GM21515 (cell line): ENCODE results near the gene ORAI3.

ENCODE experiments used
- ATAC-seq: cut with Tn5 transposase; IDR thresholded peaks from one replicate; pipeline ENCODE4 v1.9.1; 2021; ENCODE audit not compliant: unreplicated experiment

The ORAI3 gene

DNA sequence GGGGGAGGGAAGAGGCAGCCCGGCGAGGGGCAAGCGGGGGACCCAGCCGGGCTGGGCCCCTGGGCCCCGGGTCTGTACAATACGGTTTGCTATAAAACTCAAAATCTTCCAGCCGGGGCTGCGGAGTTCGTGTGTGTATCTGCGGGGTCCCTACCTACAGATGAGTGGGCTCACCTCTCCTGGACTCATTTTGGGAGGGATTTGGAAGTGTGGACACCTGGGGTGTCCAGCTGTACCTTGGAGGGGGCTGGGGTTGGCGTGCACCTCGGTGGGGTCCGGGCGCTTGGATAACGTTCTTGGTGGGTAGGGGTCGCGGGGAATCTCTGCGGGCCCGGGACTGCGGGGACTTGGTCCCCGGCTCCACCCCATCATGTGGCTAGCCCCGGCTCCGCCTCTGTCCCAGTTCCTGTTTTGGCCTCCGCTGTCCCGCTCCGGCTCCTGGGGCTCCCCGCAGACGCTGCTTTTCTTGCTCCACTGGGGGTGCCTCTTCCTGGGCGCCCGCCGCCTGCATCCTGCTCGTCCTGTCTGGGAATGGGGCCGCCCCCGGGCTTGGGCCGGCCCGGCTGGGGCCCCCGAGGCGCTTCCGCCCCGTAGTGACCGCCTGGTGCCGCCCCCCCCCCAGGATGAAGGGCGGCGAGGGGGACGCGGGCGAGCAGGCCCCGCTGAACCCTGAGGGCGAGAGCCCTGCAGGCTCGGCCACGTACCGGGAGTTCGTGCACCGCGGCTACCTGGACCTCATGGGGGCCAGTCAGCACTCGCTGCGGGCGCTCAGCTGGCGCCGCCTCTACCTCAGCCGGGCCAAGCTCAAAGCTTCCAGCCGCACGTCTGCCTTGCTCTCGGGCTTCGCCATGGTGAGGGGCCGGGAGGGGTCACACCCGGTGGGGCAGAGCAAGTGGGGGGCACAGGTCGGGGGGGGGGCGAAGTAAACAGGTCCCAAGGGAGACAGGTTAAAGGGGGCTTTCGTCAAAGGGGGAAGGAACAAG is at the start of gene ORAI3:
ORAI3 (plus strand) TSS at position 402 of the 983 bp plus-strand sequence; CDS start at position 624, 222 bp downstream.
- peak; percentile 45 for ATAC-seq

DNA sequence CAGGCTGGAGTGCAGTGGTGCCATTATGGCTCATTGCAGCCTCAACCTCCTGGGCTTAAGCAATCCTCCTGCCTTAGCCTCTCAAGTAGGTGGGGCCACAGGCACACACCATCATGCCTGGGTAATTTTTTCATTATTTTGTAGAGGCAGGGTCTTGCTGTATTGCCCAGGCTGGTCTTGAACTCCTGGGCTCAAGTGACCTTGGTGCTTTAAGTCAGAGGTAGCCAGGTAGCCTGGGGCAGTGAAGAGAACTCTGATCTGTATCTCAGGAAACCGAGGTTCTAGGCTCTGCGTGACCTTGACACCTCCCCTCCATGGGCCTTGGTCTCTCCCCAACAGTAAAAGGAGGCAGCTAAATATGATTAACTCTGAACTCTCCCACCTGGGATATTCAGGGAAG is 49.1 kb upstream of the ORAI3 start:
- no peak for ATAC-seq

DNA sequence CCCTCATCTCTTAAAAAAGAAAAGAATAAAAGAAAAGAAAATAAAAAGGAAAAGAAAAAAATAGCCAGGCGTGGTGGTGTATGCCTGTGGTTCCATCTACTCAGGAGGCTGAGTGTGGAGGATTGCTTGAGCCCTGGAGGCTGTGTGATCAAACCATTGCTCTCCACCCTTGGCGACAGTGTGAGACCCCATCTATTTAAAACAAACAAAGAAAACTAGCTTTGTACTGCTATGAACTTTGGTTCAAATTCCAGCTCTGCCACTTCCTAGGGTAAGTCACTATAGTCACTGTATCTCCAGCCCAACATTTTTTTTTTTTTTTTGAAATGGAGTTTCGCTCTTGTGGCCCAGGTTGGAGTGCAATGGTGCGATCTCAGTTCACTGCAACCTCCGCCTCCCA is 48.3 kb upstream of the ORAI3 start:
- no peak for ATAC-seq

DNA sequence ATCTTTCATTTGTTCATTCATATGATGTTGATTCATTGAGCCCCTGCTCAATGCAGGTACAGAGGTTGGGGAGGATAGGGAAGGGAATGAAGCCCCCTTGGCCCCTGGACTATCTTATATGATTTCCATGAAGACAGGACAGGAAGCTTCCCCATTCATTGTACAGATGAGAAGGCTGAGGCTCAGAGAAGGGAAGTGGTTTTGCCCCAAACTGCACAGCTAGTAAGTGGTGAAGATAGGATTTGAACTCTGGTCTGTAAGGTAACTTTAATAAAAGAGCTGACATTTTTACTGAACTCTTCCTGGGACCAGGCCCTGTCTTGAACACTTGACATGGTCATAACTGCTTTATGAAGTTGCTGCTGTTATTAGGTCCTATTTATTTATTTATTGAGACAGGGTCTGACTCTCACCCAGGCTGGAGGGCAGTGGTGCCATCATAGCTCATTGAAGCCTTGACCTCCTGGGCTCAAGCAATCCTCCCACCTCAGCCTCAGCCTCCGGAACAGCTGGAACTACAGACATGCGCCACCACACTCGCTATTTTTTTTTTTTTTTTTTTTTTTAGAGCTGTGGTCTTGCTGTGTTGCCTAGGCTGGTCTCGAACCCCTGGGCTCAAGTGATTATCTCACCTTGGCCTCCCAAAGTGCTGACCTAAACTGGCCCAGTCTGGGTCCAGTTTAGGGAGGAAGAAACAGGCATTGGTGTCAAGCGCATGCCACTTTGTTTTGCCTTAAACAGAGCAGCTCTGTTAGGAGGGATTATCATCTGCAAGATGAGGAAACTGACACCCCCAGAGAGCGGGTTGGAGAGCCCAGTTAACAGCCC is 47.5 kb upstream of the ORAI3 start:
- no peak for ATAC-seq

DNA sequence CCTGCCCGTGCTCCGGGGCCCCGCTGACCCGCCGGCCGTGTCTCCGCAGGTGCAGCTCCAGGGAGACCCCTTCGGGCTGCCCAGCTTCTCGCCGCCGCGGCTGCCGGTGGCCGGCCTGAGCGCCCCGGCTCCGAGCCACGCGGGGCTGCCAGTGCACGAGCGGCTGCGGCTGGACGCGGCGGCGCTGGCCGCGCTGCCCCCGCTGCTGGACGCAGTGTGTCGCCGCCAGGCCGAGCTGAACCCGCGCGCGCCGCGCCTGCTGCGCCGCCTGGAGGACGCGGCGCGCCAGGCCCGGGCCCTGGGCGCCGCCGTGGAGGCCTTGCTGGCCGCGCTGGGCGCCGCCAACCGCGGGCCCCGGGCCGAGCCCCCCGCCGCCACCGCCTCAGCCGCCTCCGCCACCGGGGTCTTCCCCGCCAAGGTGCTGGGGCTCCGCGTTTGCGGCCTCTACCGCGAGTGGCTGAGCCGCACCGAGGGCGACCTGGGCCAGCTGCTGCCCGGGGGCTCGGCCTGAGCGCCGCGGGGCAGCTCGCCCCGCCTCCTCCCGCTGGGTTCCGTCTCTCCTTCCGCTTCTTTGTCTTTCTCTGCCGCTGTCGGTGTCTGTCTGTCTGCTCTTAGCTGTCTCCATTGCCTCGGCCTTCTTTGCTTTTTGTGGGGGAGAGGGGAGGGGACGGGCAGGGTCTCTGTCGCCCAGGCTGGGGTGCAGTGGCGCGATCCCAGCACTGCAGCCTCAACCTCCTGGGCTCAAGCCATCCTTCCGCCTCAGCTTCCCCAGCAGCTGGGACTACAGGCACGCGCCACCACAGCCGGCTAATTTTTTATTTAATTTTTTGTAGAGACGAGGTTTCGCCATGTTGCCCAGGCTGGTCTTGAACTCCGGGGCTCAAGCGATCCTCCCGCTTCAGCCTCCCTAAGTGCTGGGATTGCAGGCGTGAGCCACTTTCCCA is 46.6 kb upstream of the ORAI3 start:
- no peak for ATAC-seq

DNA sequence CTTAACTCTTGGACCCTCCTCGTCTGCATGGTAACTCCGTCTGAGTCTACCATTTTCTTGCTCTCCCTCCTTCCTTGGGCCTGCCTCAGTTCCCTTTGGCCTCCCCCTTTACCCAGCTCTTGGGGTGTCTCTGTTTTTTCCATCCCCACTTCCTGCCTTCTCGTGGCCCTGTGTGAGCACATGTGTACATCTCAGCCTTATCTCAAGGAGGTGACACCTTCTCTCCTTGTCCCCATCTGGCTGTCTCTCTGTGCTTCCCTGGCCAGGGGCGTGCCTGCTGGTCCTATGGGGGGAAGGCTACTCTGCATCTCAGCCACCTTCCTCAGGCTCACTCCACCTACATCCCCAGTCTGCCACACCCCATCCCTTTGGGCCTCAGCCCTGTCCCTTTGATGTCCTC is 45.9 kb upstream of the ORAI3 start:
- ATAC-seq, result no peak

DNA sequence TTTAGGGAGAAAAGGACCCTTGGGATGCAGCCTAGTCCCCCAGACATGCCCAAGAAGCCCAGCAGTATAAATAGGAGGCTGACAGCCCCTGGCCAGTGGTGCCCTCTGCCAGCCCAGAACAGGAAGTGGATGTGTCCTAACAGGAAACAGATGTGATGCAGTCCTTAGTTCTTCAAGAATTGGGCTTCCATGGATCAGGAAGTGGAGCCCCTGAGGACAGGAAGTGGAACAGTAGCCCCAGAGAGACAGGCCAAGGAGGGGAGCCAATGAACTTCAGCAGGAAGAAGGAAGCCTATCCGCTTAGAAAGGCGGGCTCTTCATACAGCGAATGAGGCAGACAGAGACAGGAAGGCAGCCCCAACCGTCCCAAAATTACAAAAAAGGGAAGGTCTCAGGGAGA is 45.3 kb upstream of the ORAI3 start:
- ATAC-seq, result no peak

DNA sequence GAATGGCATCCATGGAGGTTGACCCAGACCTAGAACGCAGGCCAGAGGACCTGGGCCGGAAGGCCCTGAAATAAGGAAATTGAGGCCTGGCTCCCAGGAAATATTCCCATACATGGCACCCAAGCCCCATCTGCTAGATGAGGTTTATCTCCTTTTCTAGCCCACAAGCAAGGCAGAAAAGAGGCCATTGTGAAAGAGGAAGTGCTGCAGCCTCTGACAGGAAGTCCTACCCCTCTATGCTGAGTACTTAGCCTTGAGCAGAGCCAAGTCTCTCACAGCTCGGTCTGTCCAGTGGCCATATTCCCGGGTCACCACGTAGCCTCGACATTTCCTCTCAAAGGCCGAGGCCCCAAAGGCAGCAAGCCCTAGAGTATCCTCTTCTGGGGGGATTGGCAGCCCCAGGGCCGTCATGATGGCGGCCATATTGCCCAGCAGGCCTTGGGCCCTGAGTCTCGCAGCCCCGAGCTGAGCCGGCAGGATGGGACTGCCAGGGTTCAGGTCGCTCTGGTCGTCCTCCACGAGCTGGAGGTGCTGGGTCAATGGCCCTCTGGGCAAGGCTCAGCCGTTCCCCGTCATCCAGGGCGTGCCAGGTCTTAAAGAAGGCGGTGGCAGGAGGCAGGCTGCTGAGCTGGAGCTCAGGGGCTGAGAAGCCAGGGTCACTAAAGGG is 44.6 kb upstream of the ORAI3 start:
- ATAC-seq, result no peak

DNA sequence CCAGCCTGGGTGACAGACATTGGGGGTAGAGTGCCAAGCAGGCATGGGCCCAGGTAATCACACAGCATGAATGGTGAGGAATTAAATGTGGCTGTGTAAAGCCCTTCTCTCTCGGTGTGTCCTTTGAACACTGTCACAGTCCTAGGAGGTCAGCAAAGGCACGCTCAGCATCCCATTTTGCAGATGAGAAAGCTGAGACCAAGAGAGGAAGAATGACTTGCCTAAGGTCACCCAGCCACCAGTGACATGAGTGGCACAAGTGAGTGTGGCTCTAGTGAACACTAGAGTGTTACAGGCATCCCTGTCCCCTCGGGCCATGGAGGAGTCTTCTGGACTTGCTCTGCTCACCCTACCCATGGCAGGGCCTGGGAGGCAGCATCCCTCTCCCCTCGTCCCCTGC is 41.8 kb upstream of the ORAI3 start:
- ATAC-seq, result no peak

DNA sequence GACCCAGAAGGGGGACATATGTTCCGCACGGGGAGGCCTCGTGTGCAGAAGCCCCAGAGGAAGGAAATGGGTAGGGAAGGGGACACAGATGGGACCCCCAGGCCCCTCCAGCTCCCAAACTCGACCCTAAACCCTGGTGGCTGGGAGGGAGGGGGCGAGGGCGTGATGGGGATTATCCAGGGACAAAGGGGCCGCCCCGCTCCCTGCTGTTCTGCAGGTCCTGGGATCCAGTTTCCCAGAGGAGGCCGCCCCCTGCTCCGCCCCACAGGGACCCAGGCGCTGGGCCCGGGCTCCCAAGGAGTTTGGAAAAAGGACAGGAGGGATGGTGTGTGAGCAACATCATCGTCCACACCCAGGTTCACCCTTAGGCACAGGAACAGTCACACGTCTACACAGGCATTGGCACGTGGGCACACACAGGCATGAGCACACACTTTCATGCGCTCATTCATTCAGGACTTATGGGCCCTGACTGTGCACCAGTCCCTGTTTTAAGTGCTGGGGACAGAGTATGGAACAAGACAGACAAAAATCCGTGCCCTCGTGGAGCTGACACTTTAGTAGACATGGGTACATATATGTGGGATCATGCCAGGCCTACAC is 38.3 kb upstream of the ORAI3 start:
- ATAC-seq, result no peak

DNA sequence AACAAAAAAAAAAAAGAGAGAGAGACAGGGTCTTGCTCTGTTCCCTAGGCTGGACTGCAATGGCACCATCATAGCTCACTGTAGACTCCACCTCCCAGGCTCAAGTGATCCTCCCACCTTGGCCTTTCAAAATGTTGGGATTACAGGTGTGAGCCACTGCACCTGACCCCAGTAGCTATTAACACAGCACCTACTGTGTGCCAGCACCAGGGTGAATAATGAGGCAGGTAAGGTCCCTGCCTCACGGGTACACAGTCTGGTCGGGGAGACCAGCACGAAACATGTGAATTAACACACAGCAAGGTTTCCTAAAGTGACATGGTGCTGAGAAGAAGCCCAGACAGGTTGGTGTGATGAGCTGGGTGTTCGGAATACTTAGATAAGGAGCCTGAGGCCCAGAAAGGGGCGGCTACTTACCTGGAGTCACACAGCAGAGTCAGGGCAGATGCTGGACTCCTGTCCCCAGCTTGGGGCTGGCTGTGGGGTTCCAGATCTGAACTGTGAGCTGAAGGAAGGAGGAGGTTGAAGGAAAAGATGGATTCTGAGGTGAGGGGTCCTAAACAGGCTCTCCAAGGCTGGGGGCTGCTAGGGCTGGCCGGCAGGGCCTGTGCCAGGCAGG is 36.0 kb upstream of the ORAI3 start:
- no peak for ATAC-seq

DNA sequence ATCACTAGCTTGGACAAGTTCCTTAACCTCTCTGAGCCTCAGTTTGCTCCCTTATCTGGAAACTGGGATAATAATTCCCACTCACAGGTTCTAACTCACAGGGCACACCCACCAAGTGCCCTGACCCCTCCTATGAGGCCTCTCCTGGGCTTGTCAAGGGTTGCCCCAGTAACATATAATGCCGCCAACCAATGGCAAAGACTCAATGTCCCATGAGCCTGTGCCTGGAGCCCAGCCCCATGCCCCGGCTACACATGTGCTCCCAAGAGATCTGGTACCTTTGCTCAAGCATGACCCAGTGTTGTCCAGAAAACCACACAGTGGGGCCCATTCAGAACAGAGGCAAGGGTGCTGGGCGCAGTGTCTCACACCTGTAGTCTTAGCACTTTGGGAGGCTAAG is 34.0 kb upstream of the ORAI3 start:
- ATAC-seq, result no peak

DNA sequence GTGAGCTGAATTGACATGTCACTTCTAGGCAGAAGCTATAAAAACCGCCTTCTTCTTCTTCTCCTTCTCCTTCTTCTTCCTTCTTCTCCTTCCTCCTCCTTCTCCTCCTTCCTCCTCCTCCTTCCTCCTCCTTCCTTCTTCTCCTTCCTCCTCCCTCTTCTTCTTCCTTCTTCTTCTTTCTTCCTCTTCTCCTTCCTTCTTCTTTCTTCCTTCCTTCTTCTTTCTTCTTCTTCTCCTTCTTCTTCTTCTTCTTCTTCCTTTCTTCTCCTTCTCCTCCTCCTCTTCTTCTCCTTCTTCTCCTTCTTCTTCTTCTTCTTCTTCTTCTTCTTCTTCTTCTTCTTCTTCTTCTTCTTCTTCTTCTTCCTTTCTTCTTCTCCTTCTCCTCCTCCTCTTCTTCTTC is 30.3 kb upstream of the ORAI3 start:
- no peak for ATAC-seq

DNA sequence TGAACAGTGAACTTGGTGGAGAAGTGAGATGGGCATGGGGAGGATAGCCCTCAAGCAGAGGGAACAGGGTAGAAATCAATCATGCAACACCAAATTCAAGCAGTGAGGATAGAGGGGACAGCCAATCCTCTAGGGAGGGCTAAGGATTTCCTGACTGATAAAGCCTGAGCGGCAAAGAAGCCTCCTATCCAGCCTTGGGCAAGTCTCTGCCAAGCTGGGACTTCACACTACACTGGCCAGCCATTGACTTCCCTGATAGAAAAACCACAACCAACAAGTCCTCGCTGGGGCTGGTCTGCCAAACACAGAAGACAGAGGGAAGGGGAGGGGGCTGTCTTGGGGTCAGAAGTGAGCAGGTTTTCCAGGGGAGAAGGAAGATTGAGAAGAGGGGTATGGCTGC is 28.0 kb upstream of the ORAI3 start:
- ATAC-seq, result no peak

DNA sequence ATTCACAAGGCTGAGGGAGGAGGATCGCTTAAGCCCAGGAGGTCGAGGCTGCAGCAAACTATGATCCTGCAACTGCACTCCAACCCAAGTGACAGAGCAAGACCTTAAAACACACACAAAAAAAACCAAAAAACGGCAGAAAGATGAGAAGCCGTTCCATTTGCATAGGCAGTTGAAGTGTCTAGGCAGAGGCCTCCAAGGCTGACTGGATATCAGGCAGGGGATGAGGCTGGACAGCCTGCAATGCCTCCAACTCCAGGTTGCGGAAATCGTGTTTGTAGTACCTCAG is 27.5 kb upstream of the ORAI3 start:
- ATAC-seq, result no peak

DNA sequence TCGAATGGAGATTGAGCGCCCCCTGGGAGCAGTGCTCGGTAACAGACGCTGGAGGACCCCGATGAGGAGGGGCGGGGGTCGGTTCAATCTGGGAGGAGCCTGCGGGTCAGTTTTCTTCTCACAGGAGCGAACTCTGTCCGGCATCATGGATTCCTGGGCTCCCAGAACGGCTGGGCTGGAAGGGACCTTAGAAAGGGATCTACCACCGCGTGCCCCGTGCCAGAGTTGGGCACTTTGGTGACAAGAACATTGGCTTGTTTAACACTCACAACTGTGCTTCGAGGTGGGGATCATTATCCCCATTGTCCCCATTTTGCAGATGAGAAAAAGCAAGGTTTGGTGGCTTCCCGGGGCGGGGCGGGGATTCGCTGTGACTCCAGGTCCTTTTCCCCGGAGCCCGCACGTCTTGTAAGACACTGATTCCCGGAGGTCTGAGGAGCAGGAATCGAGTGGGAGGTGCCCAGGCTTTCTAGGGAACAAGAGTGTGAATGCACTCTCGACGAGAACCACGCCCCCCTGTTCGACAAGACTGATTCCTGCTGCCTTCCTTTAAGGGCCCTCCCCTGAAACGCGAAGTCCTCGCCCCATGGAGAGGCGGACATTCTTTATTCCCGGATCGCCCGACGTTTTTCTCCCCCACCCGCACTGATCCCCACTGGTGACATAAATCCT is 27.0 kb upstream of the ORAI3 start:
- no peak for ATAC-seq

DNA sequence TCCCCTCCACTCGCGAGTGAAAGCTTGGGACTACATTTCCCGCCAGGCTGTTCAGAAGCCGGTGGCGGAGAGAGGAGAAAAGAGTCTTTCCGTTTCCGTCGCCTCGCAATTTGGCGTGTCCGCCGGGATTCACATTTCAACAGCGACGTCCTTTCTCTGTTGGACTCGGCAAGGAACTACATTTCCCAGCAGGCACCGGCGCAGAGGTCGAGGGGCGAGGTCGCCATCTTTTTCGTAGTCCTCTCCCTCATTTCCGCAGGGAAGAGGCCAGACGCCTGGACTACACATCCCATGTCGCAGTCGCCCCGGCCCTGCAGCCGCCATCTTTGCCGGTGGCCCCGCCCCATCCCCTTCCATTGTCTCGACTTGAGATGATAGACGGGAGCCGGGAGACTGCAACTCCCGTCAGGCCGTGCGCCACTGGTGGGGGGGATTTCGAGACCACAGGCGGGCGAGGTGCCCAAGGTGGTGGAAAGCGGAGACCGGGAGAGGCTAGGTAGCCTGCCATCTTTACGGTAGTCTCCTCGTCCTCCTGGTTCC is 26.4 kb upstream of the ORAI3 start:
- ATAC-seq, result peak; percentile 71

DNA sequence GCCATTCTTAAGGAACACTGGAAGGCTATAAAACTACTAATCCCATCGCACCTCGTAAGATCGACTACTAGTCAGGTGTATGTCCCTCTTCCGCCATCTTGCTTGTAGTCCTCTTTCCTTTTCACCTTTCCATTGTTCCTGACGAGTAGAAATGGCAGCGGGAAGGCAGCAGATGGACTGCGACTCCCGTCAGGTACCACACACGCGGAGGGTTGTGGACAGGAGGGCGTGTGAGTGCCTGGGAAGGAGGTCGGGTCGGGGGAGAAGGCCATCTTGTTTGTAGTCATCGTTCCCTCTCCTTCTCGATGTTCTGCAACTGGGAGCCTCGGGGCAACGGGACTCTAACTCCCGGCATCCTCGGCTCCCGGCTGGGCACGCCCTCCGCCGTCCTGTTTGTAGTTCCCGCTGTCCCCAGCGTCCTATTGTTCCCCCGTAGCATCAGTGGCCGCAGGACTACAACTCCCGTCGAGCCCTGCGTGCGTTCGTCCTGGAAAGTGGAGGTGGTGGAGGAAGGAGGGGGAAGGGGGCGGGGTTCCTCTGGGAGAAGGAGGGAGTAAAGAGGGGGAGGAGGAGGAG is 25.8 kb upstream of the ORAI3 start:
- ATAC-seq, result peak; percentile 60
